ENCODE data around the gene COL27A1.

Gene COL27A1

DNA sequence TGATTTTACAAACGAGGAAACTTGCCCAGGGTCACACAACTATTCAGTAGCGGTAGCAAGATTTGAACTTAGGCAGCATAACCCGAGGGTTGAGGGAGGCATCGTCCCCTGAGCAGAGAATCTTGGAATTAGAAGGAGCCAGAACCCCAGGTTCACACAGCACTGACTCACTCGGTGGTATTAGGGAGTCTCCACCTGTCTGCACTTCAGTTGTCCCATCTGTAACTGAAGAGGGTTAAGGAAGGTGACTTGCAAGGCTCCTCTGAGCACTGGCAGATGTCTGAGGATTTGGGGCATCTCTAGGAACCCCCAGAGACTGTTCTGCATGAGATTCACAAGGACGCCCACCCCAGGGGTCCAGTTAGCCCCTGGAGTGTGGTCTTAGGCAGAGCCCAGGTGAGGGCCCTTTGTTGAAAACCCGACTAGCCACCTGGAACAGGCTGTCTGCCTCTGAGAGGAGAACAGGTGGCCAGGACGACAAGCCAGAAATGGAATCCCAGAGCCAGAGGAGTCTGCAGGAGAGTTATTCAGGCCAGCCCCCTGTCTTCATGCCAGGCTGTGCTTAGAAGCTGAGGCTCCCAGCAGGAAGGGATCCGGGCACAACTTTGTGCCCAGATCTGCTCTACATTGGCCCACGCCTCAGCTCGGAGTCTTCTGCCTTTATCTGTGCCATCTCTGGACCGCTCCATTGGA, 117.5 kb downstream of the COL27A1 start:
- DNase-seq (ENCODE audit: low spot score), result no peak

DNA sequence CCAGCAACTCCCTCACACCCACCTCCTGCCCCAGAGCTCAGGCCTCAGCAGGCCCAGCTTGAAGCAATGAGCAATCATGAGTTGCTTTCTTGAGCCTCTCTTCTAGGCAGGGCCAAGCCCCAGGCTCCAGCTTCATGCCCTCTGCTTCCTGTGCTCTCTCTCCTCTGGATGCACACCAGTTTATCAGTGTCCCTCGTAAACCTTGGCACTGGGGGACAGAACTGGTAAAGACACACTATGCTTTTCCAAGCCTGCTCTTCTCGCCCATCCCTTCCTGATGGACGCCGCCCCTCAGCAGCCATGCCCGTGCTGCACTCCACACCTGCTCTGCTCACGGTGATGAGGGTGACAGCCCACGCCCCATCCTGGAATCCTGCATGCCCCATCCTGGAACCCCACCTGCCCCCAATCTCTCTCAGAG, 118.1 kb downstream of the COL27A1 start:
- no peak for DNase-seq (ENCODE audit: low spot score)

DNA sequence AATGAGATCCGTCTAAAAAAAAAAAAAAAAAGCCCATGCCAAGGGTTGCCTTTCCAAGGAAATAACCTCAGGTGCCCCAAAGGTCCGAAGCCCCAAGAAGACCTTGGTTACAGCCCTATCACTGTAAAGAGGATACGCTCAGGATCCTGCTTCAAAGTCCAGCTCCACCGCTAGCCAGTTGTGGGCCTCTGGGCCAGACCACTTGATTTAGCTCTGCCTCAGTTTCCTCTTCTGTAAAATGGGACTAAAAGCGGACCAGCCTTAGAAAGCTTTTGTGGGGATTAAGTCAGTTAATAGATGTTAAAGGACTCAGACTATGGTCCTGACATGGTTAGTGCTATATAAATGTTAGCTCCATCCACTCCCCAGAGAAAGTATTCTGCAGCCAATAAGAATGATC, 118.9 kb downstream of the COL27A1 start:
- DNase-seq (ENCODE audit: low spot score), result no peak

DNA sequence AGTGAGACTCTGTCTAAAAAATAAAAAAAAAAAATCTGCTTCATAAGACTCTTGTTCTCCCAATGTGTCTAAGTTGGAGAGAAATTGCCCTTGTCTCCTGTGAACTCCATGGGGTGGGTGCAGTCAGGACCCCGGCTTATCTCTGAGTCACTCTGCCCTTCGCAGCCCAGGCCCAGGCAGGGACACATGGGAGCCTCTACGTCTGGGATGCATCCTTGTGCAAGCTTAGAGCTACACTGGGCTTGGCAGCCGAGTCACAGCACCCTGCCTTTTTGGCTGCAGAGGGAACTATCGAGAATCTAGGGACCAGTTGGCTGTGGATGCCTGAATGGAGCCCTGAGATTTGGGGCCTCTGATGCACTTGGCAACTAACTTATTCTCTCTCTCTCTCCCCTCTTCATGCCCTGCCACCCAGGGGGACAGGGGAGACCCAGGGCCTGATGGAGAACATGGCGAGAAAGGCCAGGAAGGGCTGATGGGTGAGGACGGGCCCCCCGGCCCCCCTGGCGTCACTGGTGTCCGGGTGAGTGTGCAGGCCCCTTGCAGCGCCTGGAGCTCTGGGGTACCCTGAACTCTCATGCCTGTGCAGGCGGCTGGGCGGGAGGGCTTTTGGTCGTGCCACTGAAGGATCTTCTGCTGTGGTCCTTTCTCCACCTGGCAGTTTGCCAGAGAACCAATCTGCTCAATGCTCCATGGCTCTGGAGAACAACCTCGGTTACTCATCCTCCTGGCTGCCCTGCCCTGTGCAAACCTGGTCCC, 120.1 kb downstream of the COL27A1 start:
- no peak for DNase-seq (ENCODE audit: low spot score)

DNA sequence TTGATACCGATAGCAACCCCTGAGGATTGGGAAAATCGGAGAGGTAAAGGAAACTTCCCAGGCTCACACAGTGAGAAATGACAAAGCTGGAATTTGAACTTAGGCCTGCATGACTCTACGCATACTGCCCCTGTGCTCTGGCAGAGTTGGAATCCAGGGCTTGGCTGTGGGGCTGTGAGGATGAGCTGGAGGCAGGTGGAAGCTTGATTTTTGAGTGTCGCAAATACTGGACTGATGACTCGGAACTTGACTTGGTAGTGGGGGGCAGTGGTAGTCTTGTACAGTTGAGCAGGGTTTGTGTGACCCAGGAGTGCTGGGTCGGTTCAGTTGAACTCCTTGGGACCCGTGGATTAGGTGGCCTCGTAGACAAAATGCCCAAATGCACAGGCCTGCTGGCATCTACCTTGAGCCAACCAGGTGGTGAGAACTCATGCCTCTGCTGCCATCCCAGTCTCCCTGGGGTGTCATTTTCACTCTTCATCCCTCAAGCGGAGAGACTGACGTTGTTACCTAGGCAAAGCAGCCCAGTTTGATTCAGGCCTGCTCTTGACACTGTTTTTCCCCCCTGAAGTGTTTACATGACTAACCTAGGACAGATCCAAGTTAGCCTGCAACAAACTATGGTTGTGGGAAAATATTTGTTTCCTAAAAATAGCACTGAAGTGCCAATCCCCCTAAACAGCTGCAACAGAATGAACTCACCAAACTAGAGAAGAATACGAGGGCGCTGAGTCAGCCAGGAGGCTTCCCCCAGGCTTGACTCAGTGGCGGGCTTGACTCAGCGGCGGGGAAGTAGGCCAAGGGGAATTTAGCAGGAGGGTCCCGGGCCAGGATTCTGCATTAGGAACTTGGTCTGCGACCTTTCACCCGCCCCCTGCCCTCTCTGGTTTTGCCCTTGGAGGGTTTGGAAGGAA, 121.8 kb downstream of the COL27A1 start:
- peak; percentile 91 for DNase-seq (ENCODE audit: low spot score)

DNA sequence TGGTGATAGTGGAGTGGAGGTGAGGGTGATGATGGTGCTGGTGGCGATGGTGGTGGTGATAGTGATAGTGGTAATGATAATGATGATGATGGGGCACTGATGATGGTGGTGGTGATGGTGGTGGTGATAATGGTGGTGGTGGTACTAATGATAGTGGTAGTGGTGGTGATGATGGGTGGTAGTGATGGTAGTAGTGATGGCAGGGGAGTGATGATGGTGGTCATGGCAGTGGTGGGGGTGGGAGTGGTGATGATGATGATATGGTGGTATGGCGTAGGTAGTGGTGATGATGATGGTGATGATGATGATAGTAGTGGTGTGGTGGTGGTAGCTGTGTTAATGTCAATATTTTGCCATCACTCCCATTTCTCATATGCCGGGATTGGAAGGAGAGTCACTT, 123.0 kb downstream of the COL27A1 start:
- no peak for DNase-seq (ENCODE audit: low spot score)

DNA sequence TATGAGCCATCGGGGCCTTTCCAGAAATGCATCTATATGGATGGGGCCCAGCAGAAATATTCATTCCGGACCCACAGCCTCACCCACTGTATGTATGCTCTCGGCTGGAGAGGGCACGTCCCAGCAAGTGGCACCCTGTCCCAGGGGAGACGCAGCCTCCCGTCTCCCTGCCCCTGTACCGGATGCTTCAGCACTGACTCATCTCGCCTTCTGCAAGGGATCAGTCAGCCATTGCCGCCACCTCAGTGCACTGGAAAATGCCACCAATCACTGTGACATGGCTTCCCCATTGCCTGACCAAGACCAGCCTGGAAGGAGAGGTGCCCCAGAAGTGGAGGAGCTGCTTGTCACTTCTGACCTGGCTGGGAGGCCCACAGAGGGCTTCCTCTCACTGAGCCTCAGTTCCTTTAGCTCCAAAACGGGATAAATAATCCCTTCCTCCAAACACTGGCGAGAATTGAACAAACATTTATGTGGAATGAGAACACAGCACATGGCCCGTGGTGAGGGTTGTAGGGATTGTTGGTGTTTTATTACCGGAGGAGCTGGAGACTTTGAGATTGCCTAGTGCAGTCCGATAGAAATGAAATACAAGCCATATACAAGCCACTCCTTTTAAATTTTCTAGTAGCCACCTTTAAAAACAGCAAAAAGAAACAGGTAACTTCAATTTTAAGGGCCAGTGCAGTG, 123.7 kb downstream of the COL27A1 start:
- DNase-seq (ENCODE audit: low spot score), result peak; percentile 73

DNA sequence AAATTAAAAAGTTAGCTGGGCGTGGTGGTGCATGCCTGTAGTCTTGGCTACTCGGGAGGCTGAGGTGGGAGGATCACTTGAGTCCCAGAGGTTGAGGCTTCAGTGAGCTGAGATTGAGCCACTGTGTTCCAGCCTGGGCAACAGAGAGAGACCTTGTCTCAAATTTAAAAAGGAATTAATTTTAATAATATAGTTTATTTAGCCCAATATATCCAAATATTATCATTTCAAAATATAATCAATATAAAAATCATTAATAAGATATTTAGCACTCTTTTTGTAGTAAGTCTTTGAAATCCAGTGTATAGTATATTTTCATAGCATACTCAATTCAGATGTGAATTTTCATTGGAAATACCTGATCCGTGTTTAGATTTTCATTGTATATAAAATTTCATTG, 124.4 kb downstream of the COL27A1 start:
- DNase-seq (ENCODE audit: low spot score), result no peak

DNA sequence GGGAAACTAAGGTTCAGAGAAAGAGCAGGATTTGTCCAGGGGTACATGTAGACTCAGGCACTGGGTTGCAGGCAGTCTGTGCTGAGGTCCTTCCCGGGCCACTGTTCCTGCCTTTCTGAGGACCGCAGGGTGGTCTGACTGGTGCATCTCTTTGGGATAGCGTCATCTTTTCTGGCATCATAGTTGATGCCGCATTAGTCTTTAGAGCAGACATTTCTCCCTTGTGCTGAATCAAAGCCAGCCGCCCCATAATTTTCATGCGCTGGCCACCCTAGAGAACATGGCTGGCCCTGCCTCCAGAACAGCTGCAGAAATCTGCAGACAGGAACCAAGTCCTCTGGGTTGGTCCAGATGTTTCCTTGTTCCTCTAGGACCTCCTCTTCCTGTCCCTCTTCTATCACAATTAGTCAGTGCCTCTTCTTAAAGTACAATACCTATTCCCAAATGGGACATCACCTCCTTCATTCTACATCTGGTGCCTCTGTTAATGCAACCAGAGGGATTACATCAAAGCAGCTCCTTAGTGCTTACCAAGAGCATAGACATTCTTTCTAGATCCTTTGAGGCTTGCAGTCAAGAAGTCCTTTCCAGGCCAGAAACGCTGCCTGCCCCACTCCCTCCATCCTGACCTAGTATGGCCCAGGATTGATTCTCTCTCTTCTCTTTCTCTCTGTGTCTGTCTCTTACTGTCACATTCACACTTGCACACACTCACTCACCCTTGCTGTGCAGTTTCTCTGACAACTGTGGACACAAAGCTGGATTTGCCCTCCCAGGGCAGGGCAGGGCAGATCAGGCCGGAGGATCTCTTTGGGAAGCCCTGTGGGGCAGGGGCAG, 125.5 kb downstream of the COL27A1 start:
- DNase-seq (ENCODE audit: low spot score), result peak; percentile 35

DNA sequence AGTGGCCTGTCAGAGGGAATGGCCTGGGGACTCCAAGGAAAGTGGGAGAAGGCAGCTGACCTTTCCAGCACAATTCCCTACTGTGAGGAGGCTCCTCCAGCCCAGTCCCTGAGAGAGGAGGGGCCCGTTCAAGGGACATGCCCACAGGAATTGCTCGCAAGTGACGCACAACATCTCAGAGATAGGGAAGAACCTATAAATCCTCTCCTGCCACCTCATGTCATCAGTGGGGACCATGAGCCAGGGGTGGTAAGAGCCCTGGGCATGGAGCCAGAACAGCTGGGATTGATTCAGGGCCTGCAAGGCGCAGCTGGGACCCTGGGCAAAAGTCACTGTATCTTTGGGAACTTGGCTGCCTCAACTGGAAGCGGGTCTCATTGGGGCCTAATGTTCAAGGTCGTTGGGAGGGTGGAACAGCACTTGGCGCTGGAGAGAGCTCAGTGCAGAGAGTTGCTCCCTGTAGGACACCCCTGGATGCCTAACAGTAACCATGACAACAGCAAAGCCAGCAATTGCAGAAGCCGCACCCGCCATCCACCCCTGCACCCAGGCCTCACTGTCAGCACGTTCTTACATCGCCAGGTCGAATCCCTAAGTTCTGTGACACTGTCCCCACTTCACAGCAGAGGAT, 126.3 kb downstream of the COL27A1 start:
- DNase-seq (ENCODE audit: low spot score), result no peak

DNA sequence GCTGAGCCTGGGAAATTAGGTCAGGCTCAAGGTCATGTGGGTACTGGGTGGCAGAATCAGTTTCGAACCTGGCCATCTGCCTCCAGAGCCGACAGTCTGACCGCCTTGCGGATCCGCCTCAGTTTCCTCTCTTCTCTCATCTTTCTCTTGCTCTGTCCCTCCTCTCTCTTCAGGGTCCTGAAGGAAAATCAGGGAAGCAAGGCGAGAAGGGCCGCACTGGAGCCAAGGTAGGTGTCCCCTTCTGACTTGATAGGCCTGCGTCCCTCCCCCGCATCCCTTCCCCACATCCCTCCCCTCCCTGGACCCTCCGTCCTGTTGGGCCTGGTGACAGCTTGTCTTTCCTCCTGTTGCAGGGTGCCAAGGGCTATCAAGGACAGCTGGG, 126.8 kb downstream of the COL27A1 start:
- DNase-seq (ENCODE audit: low spot score), result no peak

DNA sequence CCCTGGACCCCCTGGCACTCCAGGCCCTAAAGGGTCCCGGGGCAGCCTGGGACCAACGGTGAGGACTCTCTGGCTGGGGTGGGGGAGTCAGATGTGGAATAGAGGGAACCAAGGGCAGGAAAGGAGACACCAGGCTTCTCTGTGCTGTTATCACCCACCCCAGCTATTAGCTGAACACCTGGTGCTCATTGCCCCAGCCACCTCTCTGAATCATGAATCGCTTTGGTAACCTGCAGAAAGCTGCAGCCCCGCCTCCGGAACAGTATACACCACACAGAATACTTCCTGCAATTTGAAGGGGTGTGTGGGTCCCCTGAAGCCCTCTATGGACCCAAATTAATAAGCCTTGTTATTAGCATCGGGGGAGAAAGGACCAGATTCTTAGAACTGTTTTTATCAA, 127.2 kb downstream of the COL27A1 start:
- no peak for DNase-seq (ENCODE audit: low spot score)

DNA sequence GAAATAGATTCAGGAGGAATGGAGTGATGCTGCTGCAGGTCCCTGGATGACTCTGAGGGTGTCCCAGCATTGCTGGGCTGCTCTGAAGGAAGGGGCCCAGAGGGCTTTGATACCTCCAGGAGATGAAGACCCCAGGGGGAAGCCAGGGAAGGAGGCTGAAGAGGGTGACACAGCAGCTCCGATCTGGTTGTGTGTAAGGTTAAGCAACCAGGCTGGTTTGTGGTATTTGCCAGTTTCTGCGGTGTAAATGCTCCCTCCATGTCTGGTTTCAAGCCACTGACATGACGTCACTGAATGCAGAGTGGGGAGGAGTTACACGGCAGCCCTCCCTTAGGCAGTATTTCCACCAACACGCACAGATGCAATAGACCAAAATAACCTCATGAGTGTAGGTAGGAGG, 127.6 kb downstream of the COL27A1 start:
- DNase-seq (ENCODE audit: low spot score), result peak; percentile 68

DNA sequence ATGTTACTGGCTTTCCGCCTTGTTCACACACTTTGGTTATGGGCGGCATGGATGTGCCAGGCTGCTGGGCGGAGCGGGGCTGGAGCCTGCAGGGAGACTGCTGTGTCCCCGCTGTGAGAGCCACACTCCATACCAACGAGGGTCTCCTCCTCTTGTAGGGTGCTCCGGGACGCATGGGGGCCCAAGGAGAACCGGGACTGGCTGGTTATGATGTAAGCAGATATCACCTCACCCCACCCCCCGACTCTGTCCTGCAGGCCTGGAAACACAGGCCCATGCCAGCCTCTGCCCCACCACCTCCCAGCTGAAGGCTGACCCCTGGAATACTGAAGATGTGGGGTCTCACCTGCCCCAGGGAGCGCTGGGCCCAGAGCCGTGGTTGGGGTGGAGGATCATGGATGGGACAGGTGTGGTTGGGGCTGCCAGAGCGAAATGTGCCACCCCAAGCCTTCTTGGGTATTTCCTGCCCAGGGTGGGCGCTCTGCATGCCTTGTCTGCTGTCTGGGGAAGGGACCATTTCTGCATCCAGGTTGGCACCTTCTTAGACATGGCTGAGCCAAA, 128.3 kb downstream of the COL27A1 start:
- DNase-seq (ENCODE audit: low spot score), result no peak

DNA sequence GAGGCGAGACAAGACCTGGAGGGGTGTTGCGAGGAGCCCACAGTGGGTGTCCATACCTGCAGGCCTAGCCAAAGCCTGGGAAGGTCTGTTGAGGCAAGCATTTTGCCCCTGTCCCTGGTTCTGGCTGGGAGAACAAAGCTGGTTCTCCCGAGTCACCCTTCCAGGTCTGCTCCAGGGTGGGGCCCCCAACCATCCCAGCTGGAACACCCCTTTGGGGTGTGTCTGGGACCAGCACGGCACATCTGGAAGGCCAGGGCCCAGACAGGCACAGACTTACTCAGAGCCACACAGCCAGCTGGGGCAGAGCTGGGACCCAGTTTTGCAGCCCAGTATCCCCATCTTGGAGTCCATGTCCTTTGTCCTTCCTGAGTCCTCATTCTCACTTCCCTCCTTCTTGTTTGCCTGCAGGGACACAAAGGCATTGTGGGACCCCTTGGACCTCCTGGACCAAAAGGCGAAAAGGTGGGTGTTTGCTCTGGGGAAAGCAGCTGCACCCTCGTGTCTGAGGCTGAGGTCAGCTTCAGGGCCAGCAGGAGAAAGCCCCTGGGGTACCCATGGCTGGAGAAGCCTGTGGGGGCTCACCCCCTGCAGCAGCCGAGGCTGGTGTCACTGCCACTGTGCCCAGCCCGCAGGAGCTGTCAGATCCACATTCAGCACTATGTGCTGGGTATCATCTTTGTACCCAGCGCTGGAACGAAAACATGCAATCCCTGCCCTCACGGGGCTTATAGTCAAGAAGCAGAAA, 129.2 kb downstream of the COL27A1 start:
- no peak for DNase-seq (ENCODE audit: low spot score)

DNA sequence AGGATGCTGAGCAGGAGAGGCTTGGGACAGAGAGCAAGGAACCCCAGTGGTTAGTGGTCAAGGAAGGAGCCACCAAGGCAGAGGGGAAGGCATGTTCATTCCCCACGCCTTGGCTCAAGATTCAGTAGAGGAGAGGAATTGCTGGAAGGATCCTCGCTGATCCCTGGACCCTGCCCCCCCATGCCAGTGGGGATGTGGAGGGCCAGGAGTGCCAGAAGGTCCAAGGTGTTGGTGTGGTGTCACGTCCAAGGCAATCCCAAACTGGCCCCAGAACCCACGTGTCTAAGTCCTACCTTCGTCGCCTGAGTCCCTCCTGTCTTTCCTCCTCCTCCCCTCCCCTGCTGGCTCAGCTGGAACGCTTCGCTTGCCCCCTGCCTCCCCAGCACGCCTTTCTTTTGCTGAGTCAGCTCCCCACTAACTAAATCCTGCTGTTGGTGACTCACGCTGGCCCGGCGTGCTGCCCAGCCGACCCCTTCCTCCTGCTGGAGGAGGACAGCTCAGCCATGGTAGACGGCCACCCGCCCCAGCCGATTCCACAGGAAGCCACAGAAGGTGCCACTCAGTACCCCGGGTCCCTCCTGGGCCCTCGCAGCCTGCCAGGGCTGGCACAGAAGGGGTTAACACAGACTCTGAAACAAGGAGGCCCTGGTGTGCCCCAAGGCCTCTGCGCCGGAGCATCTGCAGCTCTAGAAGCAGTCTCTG, 130.0 kb downstream of the COL27A1 start:
- peak; percentile 93 for DNase-seq (ENCODE audit: low spot score)

DNA sequence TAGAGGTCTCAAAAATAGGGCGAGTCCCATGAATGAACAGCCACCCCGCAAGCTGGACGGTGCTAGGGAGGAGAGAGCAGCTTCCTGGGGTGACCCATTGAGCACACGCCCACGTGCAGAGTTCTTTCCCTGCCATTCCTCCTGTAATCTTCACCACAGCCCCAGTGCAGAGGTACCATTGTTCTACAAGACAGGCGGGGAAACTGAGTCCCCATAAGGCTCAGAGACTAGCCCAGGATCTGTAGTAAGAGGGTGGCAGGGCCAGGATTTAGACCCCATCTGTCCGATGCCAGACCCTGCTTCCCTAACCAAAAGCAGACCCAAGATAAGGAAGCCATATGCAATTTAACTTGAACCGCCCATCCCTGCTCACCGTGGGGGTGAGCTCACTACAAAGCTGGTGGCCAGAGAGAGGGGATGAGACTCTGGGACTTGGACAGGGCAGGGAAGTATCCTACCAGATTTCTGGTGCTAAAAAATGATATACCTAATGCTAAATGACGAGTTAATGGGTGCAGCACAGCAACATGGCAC, 130.9 kb downstream of the COL27A1 start:
- no peak for DNase-seq (ENCODE audit: low spot score)

DNA sequence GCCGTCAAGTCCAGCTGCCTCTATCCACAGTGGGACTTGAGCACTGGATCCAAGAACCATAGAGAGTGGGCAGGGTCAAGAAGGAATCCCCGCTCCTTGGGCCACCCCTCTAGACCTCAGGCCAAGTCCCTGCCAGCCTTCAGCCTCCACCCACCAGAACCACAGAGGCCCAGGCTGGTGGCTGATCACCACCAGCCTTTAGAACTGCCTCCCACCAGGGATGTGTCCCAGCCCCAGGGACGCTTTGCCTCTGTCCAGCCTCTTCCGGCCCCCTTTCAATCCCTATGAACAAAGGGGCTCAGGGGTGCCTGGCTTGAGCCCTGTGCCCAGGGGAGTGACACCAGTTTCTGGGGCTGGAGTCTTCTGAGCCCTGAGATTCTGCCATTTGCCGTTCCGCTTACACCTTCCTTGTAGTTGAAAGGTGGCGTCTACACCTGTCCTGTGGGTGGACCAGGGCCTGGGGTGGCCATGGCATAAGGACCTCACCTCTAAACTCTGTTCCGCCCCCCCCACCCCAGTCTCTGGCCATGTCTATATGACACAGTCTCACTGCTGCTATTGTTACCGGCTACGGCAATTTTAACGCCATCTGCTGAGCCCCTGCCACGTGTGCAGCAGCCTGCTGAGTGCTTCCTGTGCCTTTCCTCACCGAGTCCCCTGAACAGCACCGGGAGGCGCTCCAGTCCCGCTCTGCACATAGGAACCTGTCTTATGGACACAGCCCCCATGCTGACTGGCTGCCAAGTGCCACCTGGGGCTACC, 131.8 kb downstream of the COL27A1 start:
- DNase-seq (ENCODE audit: low spot score), result no peak
